LoVo (cell line): ENCODE results near the gene TGFBI.
"Not testable (repeated sequence)": the region's sequence is repeated elsewhere in the genome, so short reads cannot be mapped to it uniquely, and the experiment has no call there.

Experiments
- DNase-seq: peaks from one replicate; pipeline ENCODE4 v3.0.0-alpha.2; 2016; ENCODE audit warnings: low spot score

TGFBI gene

DNA sequence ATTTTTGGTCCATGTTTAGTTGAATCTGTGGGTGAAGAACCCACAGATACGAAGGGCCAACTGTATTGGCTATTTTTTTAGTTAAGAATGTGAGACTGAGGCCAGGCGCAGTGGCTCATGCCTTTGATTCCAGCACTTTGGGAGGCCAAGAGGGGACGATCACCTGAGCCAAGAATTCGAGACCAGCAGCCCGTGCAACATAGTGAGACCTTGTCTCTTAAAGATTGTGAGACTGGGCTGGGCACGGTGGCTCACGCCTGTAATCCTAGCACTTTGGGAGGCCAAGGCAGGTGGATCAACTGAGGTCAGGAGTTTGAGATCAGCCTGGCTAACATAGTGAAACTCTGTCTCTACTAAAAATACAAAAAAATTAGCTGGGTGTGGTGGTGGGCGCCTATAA is 16.2 kb downstream of the TGFBI start:
- not testable (repeated sequence) for DNase-seq

DNA sequence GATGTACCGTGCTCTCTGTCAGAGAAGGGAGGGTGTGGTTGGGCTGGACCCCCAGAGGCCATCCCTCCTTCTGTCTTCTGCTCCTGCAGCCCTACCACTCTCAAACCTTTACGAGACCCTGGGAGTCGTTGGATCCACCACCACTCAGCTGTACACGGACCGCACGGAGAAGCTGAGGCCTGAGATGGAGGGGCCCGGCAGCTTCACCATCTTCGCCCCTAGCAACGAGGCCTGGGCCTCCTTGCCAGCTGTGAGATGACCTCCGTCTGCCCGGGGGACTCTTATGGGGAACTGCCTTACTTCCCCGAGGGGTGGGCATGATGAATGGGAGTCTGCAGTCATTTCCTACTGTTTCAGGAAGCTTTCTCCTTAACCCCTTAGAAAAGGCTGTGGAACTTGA is 17.5 kb downstream of the TGFBI start:
- DNase-seq: no peak

DNA sequence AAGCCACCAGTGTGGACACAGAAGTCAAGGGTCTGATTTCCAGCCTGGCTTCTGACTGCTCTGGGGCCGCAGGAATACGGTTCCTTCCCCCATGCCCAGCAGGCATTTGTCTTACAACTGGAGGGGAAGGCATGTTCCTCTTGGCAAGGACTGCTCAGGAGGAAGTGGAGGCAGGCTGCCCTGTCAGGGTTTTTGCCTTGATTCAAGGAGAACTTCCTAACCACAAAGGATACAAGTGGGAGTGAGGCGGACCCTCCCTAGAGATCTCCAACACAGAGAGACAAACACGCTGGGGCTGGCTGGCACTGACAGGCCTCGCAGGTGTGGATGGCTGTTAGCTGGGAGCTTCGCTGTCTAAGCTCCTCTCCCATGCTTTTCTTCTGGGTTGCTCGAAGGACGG is 19.1 kb downstream of the TGFBI start:
- DNase-seq: no peak

DNA sequence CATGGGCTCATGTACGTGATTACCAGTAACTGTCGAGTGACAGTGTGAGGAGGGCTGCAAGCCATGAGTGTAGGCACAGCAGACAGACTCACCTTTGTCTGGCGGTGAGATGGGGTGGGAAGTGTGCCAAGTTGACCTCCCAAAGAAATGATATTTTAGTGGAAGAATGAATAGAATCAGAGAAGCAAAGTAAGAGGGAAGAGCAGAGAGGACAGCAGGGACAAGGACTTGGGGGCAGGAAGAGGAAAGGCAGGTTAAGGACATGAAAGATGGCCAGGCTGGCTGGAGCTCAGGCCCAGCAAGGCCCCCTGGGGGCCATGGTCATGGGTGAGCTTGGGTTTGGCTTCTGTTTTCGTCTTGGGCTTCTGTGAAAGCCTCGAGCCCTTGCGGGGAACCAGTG is 20.2 kb downstream of the TGFBI start:
- DNase-seq: no peak

GRCh38 chr5:136051486-136052220 is 22.9 kb downstream of the TGFBI start:
- no peak for DNase-seq

GRCh38 chr5:136052692-136053335 is 24.0 kb downstream of the TGFBI start:
- no peak for DNase-seq

GRCh38 chr5:136053336-136054141 is 24.8 kb downstream of the TGFBI start:
- peak; percentile 89 for DNase-seq

GRCh38 chr5:136054142-136055019 is 25.6 kb downstream of the TGFBI start:
- no peak for DNase-seq

DNA sequence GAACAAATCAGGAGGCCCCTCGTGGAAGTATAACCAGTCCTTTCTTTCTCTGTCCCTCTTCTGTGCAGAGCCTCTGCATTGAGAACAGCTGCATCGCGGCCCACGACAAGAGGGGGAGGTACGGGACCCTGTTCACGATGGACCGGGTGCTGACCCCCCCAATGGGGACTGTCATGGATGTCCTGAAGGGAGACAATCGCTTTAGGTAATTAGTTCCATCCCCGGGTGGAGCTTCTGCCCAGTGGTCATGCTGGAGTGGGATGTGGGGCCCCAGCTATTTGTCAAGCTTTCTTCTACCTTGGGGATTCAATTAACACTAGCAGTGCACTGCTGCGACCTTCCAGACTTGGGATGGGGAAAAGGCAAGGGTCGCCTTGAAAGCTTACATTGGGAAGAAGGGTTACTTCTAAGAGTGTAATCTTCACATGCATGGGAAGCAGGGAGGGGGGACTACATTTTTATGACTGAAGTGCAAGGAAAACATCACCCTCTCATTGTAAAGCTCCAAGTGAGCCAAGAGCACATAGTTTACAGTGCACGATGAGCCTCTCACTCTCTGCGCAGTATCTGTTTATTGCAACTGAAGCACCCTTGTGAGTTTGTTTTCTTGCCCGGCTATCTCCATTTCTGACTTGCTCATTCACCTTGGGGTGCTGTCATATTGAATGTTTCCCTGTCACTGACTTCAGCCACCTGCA is 27.0 kb downstream of the TGFBI start:
- no peak for DNase-seq

- DNase-seq: no peak
Observed at GRCh38 chr5:136056336-136056735, 27.5 kb downstream of the TGFBI start.

GRCh38 chr5:136056771-136057335 is 28.1 kb downstream of the TGFBI start:
- DNase-seq: no peak

DNA sequence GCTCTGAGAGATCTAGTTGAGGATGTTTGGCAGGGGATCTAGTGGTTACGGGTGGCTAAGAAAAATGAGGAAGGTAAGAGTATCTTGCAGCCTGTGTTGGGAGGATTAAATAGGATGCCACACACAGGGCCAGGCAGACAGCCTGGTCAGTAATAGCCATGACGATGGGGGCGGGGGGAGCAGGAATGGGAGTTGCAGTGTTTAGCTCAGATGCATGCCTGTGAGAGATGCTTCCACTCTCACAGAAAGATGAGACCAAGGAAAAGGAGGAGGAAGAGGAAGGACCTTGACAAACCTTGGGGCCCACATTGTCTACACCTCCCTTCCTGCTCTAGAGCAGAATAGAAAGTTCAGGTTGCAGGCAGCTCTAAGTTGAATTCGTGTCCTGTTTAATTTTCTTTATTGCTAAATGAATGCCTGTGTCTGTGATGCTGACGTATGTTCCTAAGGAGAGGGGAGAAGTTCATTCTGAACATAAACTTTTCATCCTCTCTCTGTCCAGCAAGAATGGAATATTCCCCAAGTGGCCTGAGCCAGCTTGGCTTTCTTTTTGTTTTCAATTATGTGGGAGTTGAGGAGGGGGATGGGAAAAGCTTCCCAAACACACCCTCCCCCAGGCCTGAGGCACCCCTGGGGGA is 28.7 kb downstream of the TGFBI start:
- no peak for DNase-seq

DNA sequence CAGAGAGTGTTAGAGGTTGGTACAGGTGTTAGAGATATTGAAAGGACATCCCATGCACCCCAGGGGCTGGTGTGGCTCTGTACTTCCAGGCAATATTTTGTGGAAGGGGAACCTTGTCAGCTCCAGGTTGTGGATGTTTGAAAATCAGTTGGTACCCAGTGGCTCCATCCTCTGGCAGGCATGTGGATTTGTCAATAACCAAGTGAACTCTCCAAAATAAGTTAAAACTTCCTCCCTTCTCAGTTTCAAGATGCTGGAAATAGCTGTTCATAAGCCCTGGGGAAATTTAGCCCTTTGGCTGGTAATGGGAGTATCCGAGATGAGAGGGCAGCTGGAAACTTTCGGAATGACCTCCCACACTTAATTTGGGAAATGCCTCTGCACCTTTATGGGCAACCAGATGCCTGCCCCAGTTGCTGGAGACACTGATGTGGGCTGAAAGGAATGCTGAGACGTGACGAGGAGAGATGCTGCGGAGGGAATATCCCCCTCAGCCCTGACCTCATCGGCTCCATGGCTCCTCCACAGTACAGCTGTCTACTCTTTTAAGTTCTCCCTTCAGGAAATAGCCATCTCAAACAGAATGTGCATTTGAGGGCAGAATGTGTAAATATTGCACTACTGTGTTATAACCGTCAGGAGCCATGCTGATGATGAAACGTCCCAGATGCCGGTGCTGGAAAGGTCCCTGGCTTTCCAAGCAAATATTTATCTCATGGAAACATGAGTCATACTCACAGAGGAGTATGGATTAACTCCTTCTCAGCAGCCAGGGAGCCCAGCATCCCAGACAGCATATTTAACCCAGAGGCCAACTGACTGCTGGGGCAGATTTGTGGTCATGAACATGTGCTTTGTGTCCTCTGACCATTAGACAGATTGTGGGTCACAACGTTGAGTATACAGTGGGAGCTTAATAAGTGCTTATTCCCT is 29.5 kb downstream of the TGFBI start:
- DNase-seq: no peak

DNA sequence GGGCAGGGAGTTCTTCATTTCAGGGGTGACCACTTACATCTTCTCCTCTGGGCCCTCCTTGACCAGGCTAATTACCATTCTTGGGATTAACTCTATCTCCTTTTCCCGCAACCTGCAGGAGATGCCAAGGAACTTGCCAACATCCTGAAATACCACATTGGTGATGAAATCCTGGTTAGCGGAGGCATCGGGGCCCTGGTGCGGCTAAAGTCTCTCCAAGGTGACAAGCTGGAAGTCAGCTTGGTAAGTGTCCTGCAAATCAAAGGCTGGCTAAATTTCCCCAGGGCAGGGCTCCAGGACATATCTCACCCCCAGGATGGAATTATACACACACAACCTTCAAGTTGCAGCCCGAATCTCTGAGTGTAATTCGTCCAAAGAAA is 30.2 kb downstream of the TGFBI start:
- DNase-seq: no peak

DNA sequence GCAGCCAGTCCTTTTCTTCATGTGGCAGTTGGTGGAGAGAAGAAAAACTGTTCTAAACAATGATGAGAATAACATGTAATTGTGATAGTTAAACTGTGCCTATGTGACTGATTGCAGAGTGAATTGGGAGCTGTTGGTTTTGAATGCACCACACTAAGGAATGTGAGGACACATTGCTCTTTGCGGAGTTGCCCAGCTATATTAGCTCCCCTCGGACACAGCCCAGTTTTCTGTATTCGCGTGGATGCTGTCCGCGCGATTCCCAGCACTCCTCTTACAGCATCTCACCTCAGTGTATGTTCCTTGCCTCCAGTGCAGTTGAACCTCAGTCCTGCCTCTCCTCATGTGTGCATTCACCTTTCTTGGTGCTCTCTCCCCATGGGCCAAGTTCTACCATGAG is 32.2 kb downstream of the TGFBI start:
- DNase-seq: no peak

GRCh38 chr5:136061630-136062365 is 33.0 kb downstream of the TGFBI start:
- DNase-seq: no peak

GRCh38 chr5:136062366-136063274 is 33.8 kb downstream of the TGFBI start:
- DNase-seq: peak; percentile 54
